ENCODE measurements around the gene HEG1. TPM values are rescaled to one million over a fixed set of nuclear protein-coding genes. Genes with fewer than 3 reads are reported as not detected.

HEG1 gene
- total RNA-seq, 4 donors from 2014 or later: 55.9 to 85.5 (median 78.9) TPM

DNA sequence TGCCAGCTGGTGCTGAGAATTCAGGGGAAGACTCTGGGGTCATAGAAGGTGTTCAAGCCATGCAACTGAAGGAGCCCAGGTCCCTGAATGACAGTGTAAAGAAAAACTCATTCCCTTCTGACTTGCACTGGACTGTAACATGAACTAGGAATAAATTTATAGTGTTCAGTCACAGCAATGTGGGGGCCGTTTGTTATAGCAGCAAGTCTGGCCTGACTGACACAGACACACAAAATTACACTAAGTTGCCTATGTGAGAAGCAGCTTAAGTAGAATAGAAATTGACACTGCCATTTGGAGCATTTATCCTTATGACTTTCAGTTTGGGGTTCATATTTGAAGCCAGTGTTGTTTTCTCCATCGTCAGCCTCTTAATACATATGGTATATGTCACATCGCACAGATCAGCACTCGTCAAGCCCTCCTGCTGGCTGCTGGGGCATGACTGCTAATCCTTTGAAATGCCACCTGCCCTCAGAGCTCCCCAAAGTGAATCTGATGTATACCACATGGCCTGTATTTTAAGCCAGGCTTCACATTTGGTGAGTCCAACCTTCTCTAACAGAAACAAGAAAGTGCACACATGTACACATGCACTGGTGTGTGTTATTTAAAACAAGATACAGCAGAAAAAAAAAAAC is 17.1 kb upstream of the HEG1 start:
- 73 to 91% methylated on average over 3 to 4 of the region's 4 CpGs for WGBS, 2 donors (ENCODE audit: low coverage in 1 of 2)
- no peaks in the 10 kb centered on the region for H3K27me3 ChIP-seq

DNA sequence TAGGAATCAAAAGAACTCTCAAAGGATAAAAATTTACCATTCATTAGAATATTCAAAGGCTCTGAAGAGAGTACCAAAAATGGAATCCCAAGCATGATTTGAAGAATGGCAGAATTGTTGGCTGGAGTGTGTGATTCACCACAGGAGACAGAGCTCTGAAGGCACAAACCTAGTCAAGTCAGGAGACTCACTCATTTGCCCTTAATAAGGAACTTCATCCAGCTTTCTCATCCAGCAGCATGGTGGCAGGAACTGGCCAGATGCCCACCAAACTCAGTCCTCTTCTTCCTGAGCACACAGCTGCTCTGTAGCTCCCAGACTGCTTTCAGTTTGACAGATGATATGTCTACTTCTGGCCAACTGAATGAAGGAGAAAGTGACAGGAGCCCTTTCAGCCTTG is 16.5 kb upstream of the HEG1 start:
- H3K4me3 ChIP-seq: no peak overlapping the region
- TF ChIP-seq EP300 (IDR thresholded peaks at IDR 0.05) (no peak), POLR2A (IDR thresholded peaks at IDR 0.05) (no peak), CTCF (IDR thresholded peaks at IDR 0.05) (no peak), POLR2AphosphoS5 (IDR thresholded peaks at IDR 0.05) (no peak)
- no peaks in the 10 kb centered on the region for H3K4me1 ChIP-seq
- H3K36me3 ChIP-seq: no peaks in the 10 kb centered on the region
- H3K9me3 ChIP-seq: no peaks in the 10 kb centered on the region
- no peak for ATAC-seq
- no peak overlapping the region for H3K27ac ChIP-seq
- H3K27me3 ChIP-seq: no peaks in the 10 kb centered on the region

More for the DNA sequence above, 17.1 kb upstream of the HEG1 start:
- Histone ChIP-seq H3K36me3 (no peaks in the 10 kb centered on the region), H3K27ac (no peak overlapping the region), H3K9me3 (no peaks in the 10 kb centered on the region), H3K4me1 (no peaks in the 10 kb centered on the region), H3K4me3 (no peak overlapping the region)
- no peak for ATAC-seq
- TF ChIP-seq POLR2AphosphoS5 (IDR thresholded peaks at IDR 0.05) (no peak), EP300 (IDR thresholded peaks at IDR 0.05) (no peak), POLR2A (IDR thresholded peaks at IDR 0.05) (no peak), CTCF (IDR thresholded peaks at IDR 0.05) (no peak)

GRCh38 chr3:125069968-125070745 is 14.4 kb upstream of the HEG1 start:
- H3K27ac ChIP-seq: no peak overlapping the region
- H3K36me3 ChIP-seq: no peaks in the 10 kb centered on the region
- no peaks in the 10 kb centered on the region for H3K9me3 ChIP-seq
- H3K4me1 ChIP-seq: no peaks in the 10 kb centered on the region
- 97 to 98% methylated on average over 6 to 7 of the region's 7 CpGs for WGBS, 2 donors (ENCODE audit: low coverage in 1 of 2)
- H3K27me3 ChIP-seq: no peaks in the 10 kb centered on the region
- ATAC-seq: no peak
- TF ChIP-seq EP300 (IDR thresholded peaks at IDR 0.05) (no peak), CTCF (IDR thresholded peaks at IDR 0.05) (no peak), POLR2A (IDR thresholded peaks at IDR 0.05) (no peak), POLR2AphosphoS5 (IDR thresholded peaks at IDR 0.05) (no peak)
- H3K4me3 ChIP-seq: no peak overlapping the region

DNA sequence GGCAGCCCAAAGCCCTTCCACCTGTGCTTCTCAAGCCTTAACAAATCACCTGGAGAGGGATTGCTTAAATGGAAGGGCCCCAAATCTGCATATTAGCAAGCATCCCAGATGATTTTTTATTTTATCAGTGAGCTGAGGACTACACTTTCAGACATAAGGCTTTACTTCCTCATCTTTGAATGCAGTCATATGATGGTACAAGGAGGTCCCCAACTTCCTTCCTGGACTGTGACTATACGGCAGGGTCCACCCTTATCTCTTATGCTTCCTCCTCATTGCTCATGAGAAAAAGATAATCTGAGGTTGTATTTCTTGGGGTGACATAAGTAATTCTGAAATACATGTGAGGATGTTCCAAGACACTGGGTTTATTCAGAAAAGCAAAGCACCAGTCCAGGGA is 13.7 kb upstream of the HEG1 start:
- 71 to 78% methylated on average over 1 of the region's 1 CpG for WGBS, 2 donors (ENCODE audit: low coverage in 1 of 2)
- H3K27ac ChIP-seq: no peak overlapping the region
- TF ChIP-seq POLR2A (IDR thresholded peaks at IDR 0.05) (no peak), EP300 (IDR thresholded peaks at IDR 0.05) (no peak), CTCF (IDR thresholded peaks at IDR 0.05) (no peak), POLR2AphosphoS5 (IDR thresholded peaks at IDR 0.05) (no peak)
- H3K4me1 ChIP-seq: no peaks in the 10 kb centered on the region
- no peaks in the 10 kb centered on the region for H3K36me3 ChIP-seq
- H3K4me3 ChIP-seq: no peak overlapping the region
- no peaks in the 10 kb centered on the region for H3K9me3 ChIP-seq
- ATAC-seq: no peak
- no peaks in the 10 kb centered on the region for H3K27me3 ChIP-seq

- H3K9me3 ChIP-seq: no peaks in the 10 kb centered on the region
- ATAC-seq: no peak
- no peaks in the 10 kb centered on the region for H3K27me3 ChIP-seq
- peaks cover 1 to 11% (median 3%) of the 10 kb centered on the region in 3 donors for H3K4me1 ChIP-seq
- TF ChIP-seq POLR2AphosphoS5 (IDR thresholded peaks at IDR 0.05): no peak
- TF ChIP-seq CTCF (IDR thresholded peaks at IDR 0.05): no peak
- no peak for TF ChIP-seq EP300 (IDR thresholded peaks at IDR 0.05)
- no peak for TF ChIP-seq POLR2A (IDR thresholded peaks at IDR 0.05)
- 84 to 96% methylated on average over 4 of the region's 4 CpGs for WGBS, 2 donors (ENCODE audit: low coverage in 1 of 2)
- H3K36me3 ChIP-seq: no peaks in the 10 kb centered on the region
- no peak overlapping the region for H3K27ac ChIP-seq
- H3K4me3 ChIP-seq: no peak overlapping the region
Observed at GRCh38 chr3:125068265-125068664, 12.5 kb upstream of the HEG1 start.

Measured in gastroesophageal sphincter (tissue), 4 donors.